Measurements from ENCODE around the gene CCDC167.

CCDC167 gene

GRCh38 chr6:37492991-37493660, 6.6 kb downstream of the CCDC167 start:
- H3K27ac ChIP-seq = no peak overlapping the region
- TF ChIP-seq ZFX (IDR thresholded peaks at IDR 0.05; ENCODE audit: borderline replicate concordance) = no peak
- no peak for TF ChIP-seq CTCF (IDR thresholded peaks at IDR 0.05)

- H3K27ac ChIP-seq = no peak overlapping the region
- TF ChIP-seq CTCF (IDR thresholded peaks at IDR 0.05) (no peak), ZFX (IDR thresholded peaks at IDR 0.05; ENCODE audit: borderline replicate concordance) (no peak)
Observed at GRCh38 chr6:37492236-37492972, 7.3 kb downstream of the CCDC167 start.

- H3K27ac ChIP-seq = no peak overlapping the region
- TF ChIP-seq ZFX (IDR thresholded peaks at IDR 0.05; ENCODE audit: borderline replicate concordance) (no peak), CTCF (IDR thresholded peaks at IDR 0.05) (no peak)
Observed at GRCh38 chr6:37491830-37492208, 7.9 kb downstream of the CCDC167 start.

GRCh38 chr6:37491171-37491829, 8.4 kb downstream of the CCDC167 start:
- no peak overlapping the region for H3K27ac ChIP-seq
- TF ChIP-seq ZFX (IDR thresholded peaks at IDR 0.05; ENCODE audit: borderline replicate concordance) (no peak), CTCF (IDR thresholded peaks at IDR 0.05) (no peak)

- H3K27ac ChIP-seq = no peak overlapping the region
- no peak for TF ChIP-seq ZFX (IDR thresholded peaks at IDR 0.05; ENCODE audit: borderline replicate concordance)
- TF ChIP-seq CTCF (IDR thresholded peaks at IDR 0.05) = no peak
Observed at GRCh38 chr6:37490536-37491170, 9.0 kb downstream of the CCDC167 start.

- TF ChIP-seq CTCF (IDR thresholded peaks at IDR 0.05) = peak; percentile 15; the same call in 1 of the 2 replicates
- no peak for TF ChIP-seq ZFX (IDR thresholded peaks at IDR 0.05; ENCODE audit: borderline replicate concordance)
- H3K27ac ChIP-seq = no peak overlapping the region
Observed at GRCh38 chr6:37489697-37490336, 9.9 kb downstream of the CCDC167 start.
